HEK293 (cell line): ENCODE measurements around the gene ERMN.
A peak's percentile ranks its signal among the peaks of the same experiment; 100 is the strongest.

Experiments
- CTCF ChIA-PET: fragments of 350-600 bp; formaldehyde crosslinking; extraction: SDS; loops from one replicate; lab custom pipeline; 2021; ENCODE audit warnings: antibody characterized with exemption; lab: Yijun Ruan, JAX
- POLR2A ChIA-PET: fragments of 300-600 bp; formaldehyde crosslinking; extraction: SDS; loops from one replicate; lab custom pipeline; 2020; ENCODE audit warnings: antibody characterized with exemption, inconsistent platforms; lab: Yijun Ruan, JAX
- H3K27ac ChIP-seq: fragments of 200-500 bp; sonication (Bioruptor generic); 2 replicates; pipeline ENCODE4 v1.5.1; 2014; ENCODE audit warnings: low read depth, low read length, control low read depth, inconsistent platforms; ENCODE audit errors: extremely low read depth
- H3K36me3 ChIP-seq, 2 experiments: fragments of 200-500 bp in 1 of 2; sonication (Bioruptor generic) in 1 of 2; 1 replicate in 1 of 2; 2 replicates in 1 of 2; pipeline ENCODE4 v1.5.1; 2014 to 2017; ENCODE audit warnings: inconsistent platforms in 2 of 2, low read length in 2 of 2; ENCODE audit not compliant: control insufficient read depth in 2 of 2, insufficient read depth in 1 of 2
- H3K4me1 ChIP-seq: fragments of 200-500 bp; sonication (Bioruptor generic); 2 replicates; pipeline ENCODE4 v1.5.1; 2014; ENCODE audit warnings: mild to moderate bottlenecking, low read length, inconsistent platforms; ENCODE audit not compliant: control insufficient read depth, insufficient read depth
- H3K4me3 ChIP-seq: 2 replicates; pipeline ENCODE4 v1.5.1; 2011; ENCODE audit warnings: low read depth, mild to moderate bottlenecking, control low read depth, low read length, moderate library complexity
- H3K9me3 ChIP-seq: fragments of 200-500 bp; sonication (Bioruptor generic); 2 replicates; pipeline ENCODE4 v1.5.1; 2014; ENCODE audit warnings: low read depth, low read length, inconsistent platforms; ENCODE audit not compliant: control insufficient read depth, insufficient read depth
- CTCF ChIP-seq: fragments of 450-650 bp; formaldehyde crosslinking; IDR thresholded peaks from 2 replicates; pipeline ENCODE4 v1.5.1; 2016; ENCODE audit warnings: missing biosample characterization, missing genetic modification characterization
- GLIS1 ChIP-seq: fragments of 450-650 bp; formaldehyde crosslinking; IDR thresholded peaks from 2 replicates; pipeline ENCODE4 v1.5.1; 2016; ENCODE audit warnings: missing biosample characterization, missing genetic modification characterization
- IKZF3 ChIP-seq: fragments of 450-650 bp; IDR thresholded peaks from 2 replicates; pipeline ENCODE4 v1.5.0; 2018; ENCODE audit warnings: missing biosample characterization, mild to moderate bottlenecking, missing genetic modification characterization, moderate library complexity
- KLF10 ChIP-seq: fragments of 450-650 bp; IDR thresholded peaks from 2 replicates; pipeline ENCODE4 v1.5.1; 2018; ENCODE audit warnings: missing biosample characterization, mild to moderate bottlenecking, missing genetic modification characterization
- MZF1 ChIP-seq: fragments of 450-650 bp; formaldehyde crosslinking; IDR thresholded peaks from 2 replicates; pipeline ENCODE4 v1.5.1; 2017; ENCODE audit warnings: missing biosample characterization, missing genetic modification characterization, borderline replicate concordance
- SALL2 ChIP-seq: fragments of 450-650 bp; formaldehyde crosslinking; IDR thresholded peaks from 2 replicates; pipeline ENCODE4 v1.5.0; 2017; ENCODE audit warnings: missing biosample characterization, mild to moderate bottlenecking, missing genetic modification characterization, borderline replicate concordance
- YY1 ChIP-seq: fragments of 450-650 bp; formaldehyde crosslinking; IDR thresholded peaks from 2 replicates; pipeline ENCODE4 v1.5.1; 2018; ENCODE audit warnings: missing biosample characterization, missing genetic modification characterization
- ZNF148 ChIP-seq: fragments of 450-650 bp; formaldehyde crosslinking; IDR thresholded peaks from 2 replicates; pipeline ENCODE4 v1.5.0; 2017; ENCODE audit warnings: missing biosample characterization, missing genetic modification characterization, borderline replicate concordance
- ZNF16 ChIP-seq: fragments of 450-650 bp; formaldehyde crosslinking; IDR thresholded peaks from 2 replicates; pipeline ENCODE4 v1.5.1; 2016; ENCODE audit warnings: low read depth, missing biosample characterization, missing genetic modification characterization
- ZNF174 ChIP-seq: fragments of 450-650 bp; formaldehyde crosslinking; IDR thresholded peaks from 2 replicates; pipeline ENCODE4 v1.5.0; 2017; ENCODE audit warnings: missing biosample characterization, mild to moderate bottlenecking, missing genetic modification characterization
- ZNF214 ChIP-seq: fragments of 450-650 bp; formaldehyde crosslinking; IDR thresholded peaks from 2 replicates; pipeline ENCODE4 v1.5.1; 2017; ENCODE audit warnings: missing biosample characterization, mild to moderate bottlenecking, missing genetic modification characterization, borderline replicate concordance
- ZNF292 ChIP-seq: fragments of 450-650 bp; formaldehyde crosslinking; IDR thresholded peaks from 2 replicates; pipeline ENCODE4 v1.5.1; 2016; ENCODE audit warnings: low read depth, missing biosample characterization, missing genetic modification characterization, borderline replicate concordance
- ZNF335 ChIP-seq: fragments of 450-650 bp; formaldehyde crosslinking; conservative IDR thresholded peaks from 2 replicates; pipeline ENCODE4 v1.5.1; 2016; ENCODE audit warnings: missing biosample characterization, missing genetic modification characterization
- ZNF391 ChIP-seq: fragments of 450-650 bp; formaldehyde crosslinking; IDR thresholded peaks from 2 replicates; pipeline ENCODE4 v1.5.1; 2016; ENCODE audit warnings: low read depth, missing biosample characterization, missing genetic modification characterization, borderline replicate concordance
- ZNF398 ChIP-seq: fragments of 450-650 bp; formaldehyde crosslinking; IDR thresholded peaks from 2 replicates; pipeline ENCODE4 v1.5.1; 2017; ENCODE audit warnings: missing biosample characterization, missing genetic modification characterization
- ZNF404 ChIP-seq: fragments of 450-650 bp; formaldehyde crosslinking; IDR thresholded peaks from 2 replicates; pipeline ENCODE4 v1.5.1; 2017; ENCODE audit warnings: missing biosample characterization, missing genetic modification characterization
- ZNF449 ChIP-seq: fragments of 450-650 bp; formaldehyde crosslinking; IDR thresholded peaks from 2 replicates; pipeline ENCODE4 v1.5.1; 2017; ENCODE audit warnings: missing biosample characterization, mild to moderate bottlenecking, missing genetic modification characterization, moderate library complexity
- ZNF561 ChIP-seq: fragments of 450-650 bp; IDR thresholded peaks from 2 replicates; pipeline ENCODE4 v1.5.1; 2018; ENCODE audit warnings: missing biosample characterization, missing genetic modification characterization, borderline replicate concordance
- ZNF585B ChIP-seq: fragments of 450-650 bp; formaldehyde crosslinking; IDR thresholded peaks from 2 replicates; pipeline ENCODE4 v1.5.1; 2016; ENCODE audit warnings: missing biosample characterization, missing genetic modification characterization
- ZNF596 ChIP-seq: fragments of 450-650 bp; IDR thresholded peaks from 2 replicates; pipeline ENCODE4 v1.5.0; 2018; ENCODE audit warnings: missing biosample characterization, mild to moderate bottlenecking, missing genetic modification characterization, moderate library complexity
- ZNF654 ChIP-seq: fragments of 450-650 bp; formaldehyde crosslinking; IDR thresholded peaks from 2 replicates; pipeline ENCODE4 v1.5.1; 2016; ENCODE audit warnings: low read depth, missing biosample characterization, missing genetic modification characterization
- ZNF792 ChIP-seq: fragments of 450-650 bp; formaldehyde crosslinking; IDR thresholded peaks from 2 replicates; pipeline ENCODE4 v1.5.1; 2016; ENCODE audit warnings: missing biosample characterization, missing genetic modification characterization
- ZNF837 ChIP-seq: fragments of 450-650 bp; formaldehyde crosslinking; IDR thresholded peaks from 2 replicates; pipeline ENCODE4 v1.5.1; 2016; ENCODE audit warnings: missing biosample characterization, missing genetic modification characterization

The ERMN gene

GRCh38 chr2:157329524-157329923, 3.9 kb upstream of the ERMN start:
- no peaks in the 10 kb centered on the region for H3K36me3 ChIP-seq
- no peaks in the 10 kb centered on the region for H3K4me1 ChIP-seq
- no peak overlapping the region for H3K27ac ChIP-seq
- ChIA-PET POLR2A (no interaction called here), CTCF (interaction anchor here (0.6 kb wide), 2 partner anchors 928 to 996 kb away, joined by 3 read pairs; no protein-coding TSS in a partner anchor)
- no peak for TF ChIP-seq IKZF3 (tag by site-specific recombination)
- no peak for TF ChIP-seq ZNF837 (tag by site-specific recombination)
- TF ChIP-seq ZNF335 (tag by site-specific recombination): no peak
- no peak for TF ChIP-seq ZNF174 (tag by site-specific recombination)
- TF ChIP-seq ZNF214 (tag by site-specific recombination): no peak
- no peak for TF ChIP-seq ZNF391 (tag by site-specific recombination)
- no peak for TF ChIP-seq GLIS1 (tag by site-specific recombination)
- no peak for TF ChIP-seq MZF1 (tag by site-specific recombination)
- no peak for TF ChIP-seq ZNF449 (tag by site-specific recombination)
- TF ChIP-seq, all 188 proteins: peak for 0
- H3K4me3 ChIP-seq: no peak overlapping the region
- H3K9me3 ChIP-seq: no peaks in the 10 kb centered on the region

GRCh38 chr2:157327621-157328500, 2.2 kb upstream of the ERMN start:
- H3K9me3 ChIP-seq: no peaks in the 10 kb centered on the region
- CTCF ChIA-PET: interaction anchor here (0.5 to 7.0 kb wide), 43 partner anchors 9 to 851 kb away, joined by 3 to 100 read pairs (median 4); partner anchors contain the start of gene GALNT5
- TF ChIP-seq CTCF (tag by site-specific recombination) (peak; percentile 72), ZNF792 (tag by site-specific recombination) (no peak), KLF10 (no peak), ZNF398 (tag by site-specific recombination) (no peak), ZNF654 (tag by site-specific recombination) (peak; percentile 46)
- TF ChIP-seq, all 188 proteins: peak for 2
- Histone ChIP-seq H3K4me1 (no peaks in the 10 kb centered on the region), H3K4me3 (no peak overlapping the region), H3K27ac (no peak overlapping the region), H3K36me3 (no peaks in the 10 kb centered on the region)
- POLR2A ChIA-PET: interaction anchor here (0.6 kb wide), 1 partner anchor 1959 kb away, joined by 4 read pairs; no protein-coding TSS in a partner anchor

GRCh38 chr2:157327200-157327599, 1.6 kb upstream of the ERMN start:
- no peaks in the 10 kb centered on the region for H3K36me3 ChIP-seq
- no peaks in the 10 kb centered on the region for H3K9me3 ChIP-seq
- no peaks in the 10 kb centered on the region for H3K4me1 ChIP-seq
- no peak overlapping the region for H3K4me3 ChIP-seq
- H3K27ac ChIP-seq: no peak overlapping the region
- POLR2A ChIA-PET: interaction anchor here (0.6 kb wide), 1 partner anchor 1958 kb away, joined by 4 read pairs; no protein-coding TSS in a partner anchor
- CTCF ChIA-PET: interaction anchor here (0.5 to 7.0 kb wide), 32 partner anchors 10 to 400 kb away, joined by 3 to 100 read pairs (median 4); partner anchors contain the start of gene GALNT5
- TF ChIP-seq ZNF292 (tag by site-specific recombination): no peak
- TF ChIP-seq SALL2 (tag by site-specific recombination): no peak
- no peak for TF ChIP-seq ZNF561 (tag by site-specific recombination)
- no peak for TF ChIP-seq ZNF596 (tag by site-specific recombination)
- TF ChIP-seq ZNF404 (tag by site-specific recombination): no peak
- no peak for TF ChIP-seq YY1
- no peak for TF ChIP-seq ZNF148
- TF ChIP-seq ZNF585B: no peak
- no peak for TF ChIP-seq ZNF16 (tag by site-specific recombination)
